H1 (cell line): Measurements from ENCODE around the gene COL6A5. TPM values are rescaled to one million over a fixed set of nuclear protein-coding genes. Genes with fewer than 3 reads are reported as not detected.

Source experiments
- CTCF ChIA-PET: fragments of 300-600 bp; sonication (Branson Sonifier 250); formaldehyde crosslinking; loops from one replicate; lab custom pipeline; 2021; ENCODE audit not compliant: partially characterized antibody; lab: Charles Lee
- POLR2A ChIA-PET: fragments of 300-600 bp; sonication (Branson Sonifier 250); formaldehyde crosslinking; loops from one replicate; lab custom pipeline; 2021; ENCODE audit warnings: inconsistent platforms; ENCODE audit not compliant: partially characterized antibody; lab: Charles Lee
- DNase-seq, 2 experiments: peaks; one replicate each; pipeline versions ENCODE4 v3.0.0 to v3.0.0-alpha.2; 2010 to 2022; ENCODE audit warnings: low spot score in 2 of 2, low read depth in 1 of 2, mixed read lengths in 1 of 2
- FAIRE-seq: peaks from 2 replicates; lab custom pipeline; 2011; peaks lifted over from hg19 to GRCh38; lab: Jason Lieb, UNC
- H2AFZ ChIP-seq: 2 replicates; pipeline ENCODE4 v1.8.1; 2012; ENCODE audit warnings: low read length, inconsistent platforms
- H2AK5ac ChIP-seq: 2 replicates; pipeline ENCODE4 v1.6.1; 2013; ENCODE audit warnings: low read depth, low read length
- H2BK120ac ChIP-seq: replicated peaks from 2 replicates; pipeline ENCODE3; 2013; ENCODE audit warnings: low read depth, low read length, inconsistent platforms
- H2BK12ac ChIP-seq: 2 replicates; pipeline ENCODE4 v1.6.1; 2013; ENCODE audit warnings: low read depth, low read length
- H2BK15ac ChIP-seq: 2 replicates; pipeline ENCODE4 v1.6.1; 2013; ENCODE audit warnings: low read length
- H2BK20ac ChIP-seq: 2 replicates; pipeline ENCODE4 v1.6.1; 2013; ENCODE audit warnings: low read length
- H2BK5ac ChIP-seq: 2 replicates; pipeline ENCODE4 v1.6.1; 2013; ENCODE audit warnings: low read depth, low read length
- H3K14ac ChIP-seq: 2 replicates; pipeline ENCODE4 v1.6.1; 2013; ENCODE audit warnings: inconsistent platforms; ENCODE audit not compliant: insufficient read length
- H3K18ac ChIP-seq: 2 replicates; pipeline ENCODE4 v1.6.1; 2013; ENCODE audit warnings: low read length; ENCODE audit errors: extremely low read depth
- H3K23ac ChIP-seq: 2 replicates; pipeline ENCODE4 v1.6.1; 2013; ENCODE audit warnings: inconsistent platforms; ENCODE audit not compliant: insufficient read length
- H3K23me2 ChIP-seq: 2 replicates; pipeline ENCODE4 v1.6.1; 2013; ENCODE audit warnings: low read depth, low read length
- H3K27ac ChIP-seq: 2 replicates; pipeline ENCODE4 v1.6.1; 2011; ENCODE audit warnings: low read depth, low read length, inconsistent platforms
- H3K27me3 ChIP-seq, 4 experiments: replicated peaks in 1 of 4; 1 replicate in 1 of 4; 2 replicates in 3 of 4; pipeline versions ENCODE4 v1.6.1 to v1.8.1; 2011 to 2013; ENCODE audit warnings: low read length in 3 of 4, mild to moderate bottlenecking in 3 of 4, inconsistent platforms in 2 of 4, mixed read lengths in 2 of 4, moderate library complexity in 1 of 4; ENCODE audit not compliant: control insufficient read depth in 3 of 4, insufficient read depth in 3 of 4; ENCODE audit errors: extremely low read depth in 1 of 4
- H3K36me3 ChIP-seq, 4 experiments: 2 replicates each; pipeline versions ENCODE4 v1.6.1 to v1.8.1; 2011 to 2013; ENCODE audit warnings: mild to moderate bottlenecking in 4 of 4, low read length in 3 of 4, moderate library complexity in 2 of 4, control low read depth in 1 of 4, inconsistent platforms in 1 of 4; ENCODE audit not compliant: insufficient read depth in 4 of 4, control insufficient read depth in 2 of 4
- H3K4ac ChIP-seq: replicated peaks from 2 replicates; pipeline ENCODE3; 2013; ENCODE audit warnings: low read length, low read depth, mixed read lengths, inconsistent platforms; ENCODE audit not compliant: insufficient read length
- H3K4me1 ChIP-seq, 4 experiments: replicated peaks in 1 of 4; 1 replicate in 1 of 4; 2 replicates in 3 of 4; pipeline versions ENCODE4 v1.6.1 to v1.8.1; 2011 to 2013; ENCODE audit warnings: low read length in 3 of 4, inconsistent platforms in 2 of 4, mixed read lengths in 1 of 4; ENCODE audit not compliant: insufficient read depth in 4 of 4, control insufficient read depth in 3 of 4
- H3K4me2 ChIP-seq, 2 experiments: 2 replicates each; pipeline versions ENCODE4 v1.6.1 to v1.8.1; 2011 to 2013; ENCODE audit warnings: low read depth in 2 of 2, low read length in 2 of 2, control low read depth in 1 of 2, inconsistent platforms in 1 of 2, mild to moderate bottlenecking in 1 of 2; ENCODE audit not compliant: insufficient read depth in 1 of 2
- H3K4me3 ChIP-seq, 4 experiments: fragments of 200-600, 300-600 bp in 1 of 4; sonication (generic), shearing (Covaris generic), sonication (Bioruptor Twin) in 1 of 4; 2 replicates each; pipeline versions ENCODE4 v1.5.1 to v1.8.1; 2011 to 2016; ENCODE audit warnings: low read length in 4 of 4, low read depth in 3 of 4, control low read depth in 2 of 4, inconsistent platforms in 2 of 4, mild to moderate bottlenecking in 2 of 4, mixed read lengths in 1 of 4, moderate library complexity in 1 of 4; ENCODE audit not compliant: insufficient read depth in 2 of 4; ENCODE audit errors: extremely low read depth in 1 of 4
- H3K56ac ChIP-seq: replicated peaks from 2 replicates; pipeline ENCODE3; 2013; ENCODE audit warnings: low read depth, mild to moderate bottlenecking, mixed read lengths, low read length, inconsistent platforms; ENCODE audit not compliant: insufficient read length
- H3K79me1 ChIP-seq: 2 replicates; pipeline ENCODE4 v1.6.1; 2013; ENCODE audit warnings: low read depth, low read length, control low read depth
- H3K79me2 ChIP-seq, 2 experiments: 2 replicates each; pipeline versions ENCODE4 v1.6.1 to v1.8.1; 2012 to 2013; ENCODE audit warnings: low read length in 2 of 2, mild to moderate bottlenecking in 2 of 2, inconsistent platforms in 1 of 2; ENCODE audit not compliant: insufficient read depth in 2 of 2, control insufficient read depth in 1 of 2
- H3K9ac ChIP-seq, 4 experiments: replicated peaks in 1 of 4; 1 replicate in 1 of 4; 2 replicates in 3 of 4; pipeline versions ENCODE4 v1.6.1 to v1.8.1; 2011 to 2013; ENCODE audit warnings: low read depth in 3 of 4, low read length in 3 of 4, control low read depth in 2 of 4, mild to moderate bottlenecking in 2 of 4, moderate library complexity in 2 of 4, inconsistent platforms in 1 of 4; ENCODE audit errors: extremely low read depth in 1 of 4
- H3K9me3 ChIP-seq, 2 experiments: 2 replicates each; pipeline versions ENCODE4 v1.6.1 to v1.8.1; 2012 to 2013; ENCODE audit warnings: mild to moderate bottlenecking in 2 of 2, moderate library complexity in 2 of 2, control low read depth in 1 of 2, inconsistent platforms in 1 of 2, low read depth in 1 of 2, low read length in 1 of 2, mixed read lengths in 1 of 2; ENCODE audit not compliant: insufficient read depth in 2 of 2
- H4K20me1 ChIP-seq, 2 experiments: replicated peaks in 1 of 2; 2 replicates each; pipeline versions ENCODE3 to v1.8.1; 2011 to 2013; ENCODE audit warnings: inconsistent platforms in 2 of 2, low read length in 2 of 2, mild to moderate bottlenecking in 1 of 2; ENCODE audit not compliant: insufficient read depth in 2 of 2, control insufficient read depth in 1 of 2
- H4K5ac ChIP-seq: 2 replicates; pipeline ENCODE4 v1.6.1; 2013; ENCODE audit warnings: low read length, low read depth, mixed read lengths, inconsistent platforms; ENCODE audit not compliant: insufficient read length
- H4K8ac ChIP-seq: 2 replicates; pipeline ENCODE4 v1.8.0; 2013; ENCODE audit warnings: mild to moderate bottlenecking, moderate library complexity, low read length, inconsistent platforms; ENCODE audit not compliant: insufficient read depth; ENCODE audit errors: extremely low read depth
- H4K91ac ChIP-seq: replicated peaks from 2 replicates; pipeline ENCODE3; 2013; ENCODE audit warnings: low read length, mixed read lengths, inconsistent platforms; ENCODE audit not compliant: insufficient read length
- CHD1 ChIP-seq: IDR thresholded peaks from 2 replicates; pipeline ENCODE4 v1.6.1; 2012; ENCODE audit warnings: low read depth, low read length, improper control_type of control experiment
- HDAC2 ChIP-seq, 2 experiments: fragments of 300-600 bp in 1 of 2; sonication (generic) in 1 of 2; IDR thresholded peaks; 2 replicates each; pipeline ENCODE4 v1.6.1; 2011 to 2012; ENCODE audit warnings: low read depth in 2 of 2, low read length in 2 of 2, mild to moderate bottlenecking in 2 of 2, moderate library complexity in 2 of 2, borderline replicate concordance in 1 of 2, inconsistent platforms in 1 of 2
- RBBP5 ChIP-seq: IDR thresholded peaks from 2 replicates; pipeline ENCODE4 v1.7.1; 2012; ENCODE audit warnings: low read depth, mild to moderate bottlenecking, inconsistent platforms, low read length, moderate library complexity, borderline replicate concordance
- RFX5 ChIP-seq: IDR thresholded peaks from 2 replicates; pipeline ENCODE4 v1.6.1; 2011; ENCODE audit warnings: low read depth, low read length, improper control_type of control experiment, borderline replicate concordance
- SP2 ChIP-seq: IDR thresholded peaks from 2 replicates; pipeline ENCODE4 v1.6.1; 2012; ENCODE audit warnings: mild to moderate bottlenecking, low read length, inconsistent platforms
- SRF ChIP-seq: IDR thresholded peaks from 2 replicates; pipeline ENCODE4 v1.6.1; 2011; ENCODE audit warnings: mild to moderate bottlenecking, low read depth, low read length, moderate library complexity
- WGBS, 2 experiments: shearing (Covaris generic) in 1 of 2; methylation state at CpG; one replicate each; pipeline versions ENCODE4 v1.1.6 to v1.1.7; 2013 to 2015; ENCODE audit warnings: low lambda C conversion rate in 2 of 2, mixed read lengths in 2 of 2, inconsistent platforms in 1 of 2, low coverage in 1 of 2, missing lambda C conversion rate in 1 of 2; ENCODE audit not compliant: insufficient replicate concordance in 2 of 2, insufficient coverage in 1 of 2, insufficient read length in 1 of 2; ENCODE audit errors: extremely low coverage in 1 of 2, missing lambda C conversion rate in 1 of 2; 5-methylcytosine and 5-hydroxymethylcytosine counted together
- polyA plus RNA-seq, 7 experiments: library from polyadenylated mRNA; depleted of rRNA in 3 of 7; stranded (reverse) in 5 of 7; unstranded in 2 of 7; fragments of >200 nt in 5 of 7; fragments of 200-250 nt in 2 of 7; gene quantifications; 1 replicate in 5 of 7; 2 replicates in 1 of 7; 4 replicates in 1 of 7; pipeline versions ENCODE4 v1.2.1 to v1.2.3, GENCODE V29; 2011 to 2013; ENCODE audit warnings: missing spikeins in 2 of 7, mixed read lengths in 2 of 7
- total RNA-seq: library from RNA; stranded (reverse); fragmentation: NEBNext Ultra II Directional; extraction: Animal tissue kit (Norgen Biotek cat#: 25700); gene quantifications from 2 replicates; pipeline ENCODE4 v1.2.1, GENCODE V29; 2021
- TF ChIP-seq, protein P1 (sequence below): IDR thresholded peaks from 2 replicates; pipeline ENCODE4 v1.6.1; 2012; ENCODE audit warnings: low read length, inconsistent platforms

COL6A5 gene
- total and polyA plus RNA-seq, 2 of the 8 experiments (the other 6 are each of a cell fraction or from before 2014, with no cell fraction given), result 0.05 to 0.06 TPM

DNA sequence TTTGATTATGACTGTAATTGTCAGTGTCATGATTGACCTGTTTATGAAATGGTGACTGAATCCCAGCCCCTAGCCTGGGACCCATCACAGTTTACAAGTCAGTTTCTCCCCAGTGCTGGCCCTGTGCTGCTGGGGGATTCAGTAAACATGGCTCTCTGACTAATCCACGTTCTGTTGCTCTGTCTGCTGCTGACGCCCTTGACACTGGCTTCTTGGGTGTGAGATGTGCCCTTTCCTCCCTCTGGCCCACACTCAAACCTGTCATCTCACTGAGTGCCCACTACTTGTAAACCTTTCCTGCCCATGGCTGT is 84.2 kb downstream of the COL6A5 start:
- WGBS, 2 experiments, result 83% methylated on average over 2 of the region's 2 CpGs; no CpG with 5 or more reads in 1 of the 2 experiments
- Histone ChIP-seq H2AFZ (peak overlapping the region; percentile 94; the same call in 1 of the 2 replicates), H3K4me2 (no peak overlapping the region), H4K20me1 (no peaks in the 10 kb centered on the region), H2BK12ac (no peak overlapping the region), H2BK120ac (no peak overlapping the region), H3K4me1 (peaks cover 0 to 4% (median 0%) of the 10 kb centered on the region in 4 experiments; a peak in 2 of 7 replicates), H3K4ac (no peak overlapping the region), H3K9ac (no peak overlapping the region), H4K8ac (no peak overlapping the region), H3K27ac (no peak overlapping the region), H2BK20ac (no peak overlapping the region), H4K91ac (no peak overlapping the region), H3K23ac (no peak overlapping the region), H3K56ac (no peak overlapping the region), H3K79me1 (no peaks in the 10 kb centered on the region), H3K36me3 (no peaks in the 10 kb centered on the region), H3K4me3 (no peak overlapping the region), H3K9me3 (no peaks in the 10 kb centered on the region), H2AK5ac (no peak overlapping the region), H3K79me2 (no peaks in the 10 kb centered on the region), H3K23me2 (no peaks in the 10 kb centered on the region), H3K14ac (no peak overlapping the region), H2BK5ac (no peak overlapping the region), H3K27me3 (no peaks in the 10 kb centered on the region), H2BK15ac (0 out of 2 replicates have a peak overlapping the region, but pooled peaks have one; percentile 11), H4K5ac (no peak overlapping the region), H3K18ac (no peak overlapping the region)
- FAIRE-seq, result no peak
- ChIA-PET CTCF (no interaction called here), POLR2A (no interaction called here)
- DNase-seq, result peak in 1 of 2 experiments; percentile 40
- TF ChIP-seq, protein P1, sequence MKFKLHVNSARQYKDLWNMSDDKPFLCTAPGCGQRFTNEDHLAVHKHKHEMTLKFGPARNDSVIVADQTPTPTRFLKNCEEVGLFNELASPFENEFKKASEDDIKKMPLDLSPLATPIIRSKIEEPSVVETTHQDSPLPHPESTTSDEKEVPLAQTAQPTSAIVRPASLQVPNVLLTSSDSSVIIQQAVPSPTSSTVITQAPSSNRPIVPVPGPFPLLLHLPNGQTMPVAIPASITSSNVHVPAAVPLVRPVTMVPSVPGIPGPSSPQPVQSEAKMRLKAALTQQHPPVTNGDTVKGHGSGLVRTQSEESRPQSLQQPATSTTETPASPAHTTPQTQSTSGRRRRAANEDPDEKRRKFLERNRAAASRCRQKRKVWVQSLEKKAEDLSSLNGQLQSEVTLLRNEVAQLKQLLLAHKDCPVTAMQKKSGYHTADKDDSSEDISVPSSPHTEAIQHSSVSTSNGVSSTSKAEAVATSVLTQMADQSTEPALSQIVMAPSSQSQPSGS, result no peak
- TF ChIP-seq CHD1, result no peak
- no peak for TF ChIP-seq SP2
- no peak for TF ChIP-seq HDAC2 (IDR thresholded peaks at IDR 0.05; ENCODE audit: borderline replicate concordance in 1 of 2, low read depth in 2 of 2, low read length in 2 of 2)
- TF ChIP-seq RFX5, result no peak
- TF ChIP-seq RBBP5, result no peak
- TF ChIP-seq SRF, result no peak
